Activated gamma-delta T cell (primary cell): Measurements from ENCODE around the gene B3GAT2.

Experiments
- DNase-seq: peaks from one replicate; lab custom pipeline; 2025; lab: John Stamatoyannopoulos, UW

B3GAT2 gene

DNA sequence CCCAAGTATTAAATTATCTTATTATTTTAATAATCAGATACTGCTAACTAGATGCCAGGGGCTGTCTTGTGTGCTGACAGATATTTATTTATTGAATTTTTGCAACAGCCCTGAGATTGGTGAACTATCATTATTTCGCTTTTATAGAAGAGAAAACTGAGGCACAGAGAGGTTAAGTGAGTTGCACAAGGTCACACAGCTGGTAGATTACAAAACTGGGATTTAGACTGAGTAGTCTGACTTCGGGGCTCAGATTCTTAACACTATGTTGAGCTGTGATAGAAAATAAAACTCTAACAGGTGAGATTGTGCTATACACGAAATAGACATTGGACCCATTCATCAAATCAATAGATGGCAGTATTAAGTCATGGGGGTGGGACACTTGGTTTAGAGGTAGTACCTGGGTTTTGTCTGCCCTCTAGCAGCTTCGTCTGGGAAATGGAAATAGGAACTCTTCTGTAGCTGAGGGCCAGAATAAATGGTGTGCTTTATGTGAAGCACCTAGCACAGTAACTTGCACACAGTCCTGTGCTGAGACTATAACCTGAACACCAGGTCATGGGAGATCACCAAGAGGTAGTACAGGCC, 113.4 kb downstream of the B3GAT2 start:
- DNase-seq, result no peak

DNA sequence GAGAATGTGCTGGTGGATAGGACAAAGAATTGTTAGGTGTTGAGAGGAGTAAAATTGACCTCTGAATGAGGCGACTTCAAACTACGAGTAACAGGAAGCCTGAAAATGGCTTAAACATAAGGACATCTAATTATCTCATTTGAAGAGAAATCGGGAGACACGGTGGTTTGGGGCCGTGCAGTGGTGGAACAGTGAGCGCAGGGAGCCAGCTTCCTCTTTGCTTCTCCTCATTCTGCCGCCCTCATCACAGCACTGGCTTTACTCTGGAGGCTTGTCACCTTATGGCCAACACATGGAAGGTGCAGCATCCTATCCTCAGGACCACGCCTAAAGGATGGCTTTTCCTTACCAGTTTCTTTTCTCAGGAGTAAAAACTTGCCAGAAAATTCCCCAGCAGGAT, 114.3 kb downstream of the B3GAT2 start:
- DNase-seq, result no peak

DNA sequence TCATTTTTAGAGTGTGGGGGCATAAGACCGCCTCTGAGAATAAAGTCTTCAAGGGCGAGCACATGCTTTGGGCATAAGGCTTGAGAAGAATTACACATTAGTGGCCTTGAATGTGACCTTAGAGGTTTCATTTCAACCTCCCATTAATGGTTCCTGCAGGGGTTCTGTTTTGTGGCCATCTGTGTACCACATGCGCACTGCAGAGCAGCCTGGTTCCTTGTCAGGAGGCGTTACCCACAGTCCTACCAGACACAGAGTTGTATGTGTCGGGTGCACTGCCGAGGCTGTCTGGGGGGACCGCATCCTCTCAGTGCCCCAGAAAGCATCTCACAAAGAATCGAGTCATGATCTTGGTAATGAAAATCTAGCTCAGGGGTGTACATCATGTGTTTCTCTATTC, 115.7 kb downstream of the B3GAT2 start:
- DNase-seq, result no peak

DNA sequence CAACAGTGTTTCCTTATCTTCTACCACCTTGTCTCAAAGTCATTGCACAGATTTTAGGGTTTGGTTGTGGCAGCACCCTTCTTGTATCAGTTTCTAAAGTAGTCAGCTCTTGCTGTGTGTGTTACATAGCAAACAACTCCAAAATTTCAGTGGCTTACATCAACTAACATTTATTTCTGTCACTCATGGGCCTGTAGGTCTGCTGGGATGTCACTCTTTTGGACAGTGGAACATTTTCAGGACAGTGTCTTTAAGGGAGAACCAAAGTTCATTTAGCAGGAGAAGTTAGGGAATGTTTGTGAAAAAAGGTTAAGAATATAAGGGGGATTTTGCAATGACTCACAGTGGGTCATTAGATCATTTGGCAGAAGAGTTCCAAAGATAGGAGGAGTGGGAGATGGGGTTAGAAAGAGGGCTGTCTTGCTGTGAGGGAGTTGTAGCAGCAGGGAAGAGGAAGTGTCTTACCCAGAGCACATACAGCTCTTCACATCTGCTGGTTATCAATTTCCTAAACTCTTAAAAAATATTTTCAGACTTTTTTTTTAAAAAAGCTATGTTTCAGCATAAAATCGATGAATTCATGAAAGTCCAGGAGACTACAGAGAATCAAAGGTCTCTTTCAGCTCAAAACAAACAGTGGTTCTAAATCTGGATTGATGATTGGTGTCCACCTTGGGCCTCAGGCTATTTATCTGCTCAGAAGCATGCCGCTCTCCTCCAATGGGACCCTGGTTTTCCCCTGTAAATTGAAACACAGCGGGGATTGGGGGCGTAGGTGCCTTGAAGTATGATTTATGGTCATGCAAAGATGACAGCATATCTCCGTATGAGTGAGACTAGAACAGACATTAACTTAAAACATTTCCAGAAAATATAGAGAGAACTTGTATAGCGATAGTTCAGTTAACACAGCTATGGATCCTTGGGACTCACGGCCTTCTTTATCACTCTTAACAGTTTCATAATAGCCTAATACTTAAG, 117.3 kb downstream of the B3GAT2 start:
- DNase-seq, result no peak

DNA sequence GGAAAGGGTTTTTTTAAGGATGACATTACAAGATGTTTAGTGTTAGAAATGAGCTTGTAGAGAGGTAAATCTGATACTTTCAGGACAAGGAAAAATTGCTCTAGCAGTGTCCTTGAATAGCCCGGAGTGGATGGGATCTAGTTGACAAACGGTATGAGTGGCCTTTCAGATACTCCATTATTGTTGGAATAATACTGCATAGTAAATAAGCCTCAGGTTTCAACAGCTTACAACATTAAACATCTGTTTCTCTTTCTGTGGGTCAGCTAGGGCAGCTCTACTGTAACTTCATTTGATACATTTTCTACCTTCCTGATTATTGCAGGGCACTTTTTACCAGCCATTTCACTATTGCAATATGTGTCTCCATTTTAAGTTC, 118.0 kb downstream of the B3GAT2 start:
- DNase-seq, result no peak

DNA sequence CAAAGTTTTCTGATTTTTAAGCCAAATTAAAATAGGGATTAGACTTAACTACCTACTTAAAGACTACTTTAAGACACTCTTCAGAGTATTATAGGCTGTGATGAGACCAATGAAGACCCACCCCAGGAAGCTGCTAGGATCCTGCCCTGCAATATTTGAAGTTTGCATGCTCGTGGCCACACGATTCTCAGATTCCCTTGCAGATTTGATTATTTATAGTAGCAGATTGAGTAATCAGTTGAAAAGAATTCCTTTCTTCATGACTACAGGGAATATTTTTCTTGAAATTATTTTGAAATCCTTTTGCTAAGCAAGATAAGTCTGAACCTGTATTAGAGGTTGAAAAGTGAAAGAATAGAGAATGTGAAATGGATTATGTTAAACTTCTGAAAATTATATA, 122.3 kb downstream of the B3GAT2 start:
- no peak for DNase-seq

DNA sequence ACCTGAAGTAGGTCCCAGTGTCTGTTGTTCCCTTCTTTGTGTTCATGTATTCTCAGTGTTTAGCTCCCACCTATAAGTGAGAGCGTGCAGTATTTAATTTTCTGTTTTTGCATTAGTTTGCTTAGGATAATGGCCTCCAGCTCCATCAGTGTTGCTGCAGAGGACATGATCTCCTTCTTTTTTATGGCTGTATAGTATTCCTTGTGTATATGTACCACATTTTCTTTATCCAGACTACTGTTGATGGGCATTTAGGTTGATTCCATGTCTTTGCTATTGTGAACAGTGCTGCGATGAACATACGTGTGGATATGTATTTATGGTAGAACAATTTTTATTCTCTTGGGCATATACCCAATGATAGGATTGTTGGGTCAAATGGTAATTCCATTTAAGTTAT, 125.4 kb downstream of the B3GAT2 start:
- no peak for DNase-seq

DNA sequence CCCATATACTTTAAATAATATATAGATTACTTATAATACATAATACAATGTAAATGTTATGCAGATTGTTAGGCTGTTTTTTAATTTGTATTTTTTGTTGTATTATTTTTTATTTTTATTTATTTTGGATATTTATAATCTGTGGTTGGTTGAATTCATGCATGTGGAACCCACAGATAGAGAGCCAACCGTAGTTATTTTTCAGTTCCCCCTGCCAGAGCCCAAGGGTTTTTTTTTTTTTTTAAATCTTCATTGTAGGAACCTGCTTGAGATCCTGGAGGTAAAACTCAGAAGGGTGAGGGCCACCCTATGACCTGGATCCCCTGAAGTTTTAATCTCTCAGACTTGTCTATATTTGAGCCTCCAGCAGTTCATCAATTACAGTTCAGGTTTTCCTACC, 133.2 kb downstream of the B3GAT2 start:
- DNase-seq, result no peak

DNA sequence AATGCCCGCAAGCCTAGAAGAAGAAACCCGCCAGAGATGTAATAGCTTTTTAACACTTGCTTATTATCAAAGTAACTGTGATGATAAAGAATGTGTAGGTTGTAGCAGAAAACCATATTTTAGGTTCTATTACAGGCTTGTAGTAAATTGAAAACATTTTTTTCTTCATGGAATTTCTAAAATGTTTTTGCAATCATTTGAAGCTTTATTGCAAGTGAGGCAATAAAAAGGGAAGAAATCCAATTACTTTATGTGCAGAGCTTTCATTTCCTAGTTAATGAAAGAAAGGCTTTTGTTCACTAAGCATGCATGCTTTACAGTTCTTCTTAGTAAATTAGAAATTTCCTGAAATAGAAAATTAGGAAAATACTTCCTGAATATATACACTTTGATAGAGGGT, 135.1 kb downstream of the B3GAT2 start:
- DNase-seq, result no peak

DNA sequence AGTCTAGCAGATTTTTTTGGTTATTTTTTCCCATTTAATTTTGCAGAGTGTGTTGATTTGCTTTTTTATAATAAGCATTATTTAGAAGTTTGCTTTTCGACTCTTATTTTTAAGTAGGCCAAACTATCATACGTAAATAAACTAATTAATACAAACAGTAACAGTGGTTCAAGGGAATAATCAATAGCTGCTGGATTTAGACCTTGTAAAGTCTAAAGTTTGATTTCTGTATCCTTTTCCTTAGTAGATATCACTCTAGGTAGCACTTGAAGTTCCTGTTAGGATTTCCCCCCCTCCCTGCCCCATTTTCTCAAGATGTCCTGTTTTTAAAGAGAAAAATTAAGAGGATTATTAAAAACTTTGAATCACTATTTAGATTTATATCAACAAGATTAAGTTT, 136.1 kb downstream of the B3GAT2 start:
- DNase-seq, result no peak

DNA sequence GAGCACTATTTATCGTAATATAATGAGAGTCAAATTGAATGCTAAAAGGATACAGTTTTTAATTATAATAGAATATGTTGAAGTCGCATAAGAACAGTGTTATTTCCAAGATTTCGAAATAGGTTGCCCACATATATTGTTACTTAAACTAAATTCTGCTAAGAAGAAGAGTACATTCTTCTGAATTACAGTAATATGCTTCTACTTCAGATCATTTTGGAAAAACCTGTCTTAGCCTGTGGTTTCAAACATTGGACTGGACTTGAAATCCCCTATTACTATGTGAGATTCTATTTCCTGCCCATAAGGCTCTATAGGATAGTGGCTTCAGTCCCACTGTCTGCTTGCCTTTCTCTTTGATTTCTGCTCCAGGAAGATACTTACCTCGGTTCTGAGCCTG, 137.2 kb downstream of the B3GAT2 start:
- no peak for DNase-seq

DNA sequence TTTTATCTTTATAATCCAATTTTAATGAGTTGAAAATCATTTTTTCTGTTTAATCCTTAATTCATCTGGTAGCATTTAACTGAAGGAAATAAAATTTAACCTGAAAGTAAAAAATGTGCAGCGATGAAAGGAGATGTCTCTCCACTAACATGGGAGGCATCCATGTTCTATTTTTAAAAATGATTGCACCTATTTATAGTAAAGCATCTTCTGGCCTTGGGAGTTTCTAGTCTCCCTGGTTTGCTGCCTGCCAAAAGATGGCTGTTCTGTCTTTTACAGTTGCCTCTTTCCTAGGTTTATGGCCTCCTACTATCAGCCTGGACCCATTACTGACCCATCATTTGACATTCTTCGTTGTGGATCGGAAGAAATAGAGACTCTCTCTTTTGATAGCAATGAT, 143.0 kb downstream of the B3GAT2 start:
- no peak for DNase-seq

DNA sequence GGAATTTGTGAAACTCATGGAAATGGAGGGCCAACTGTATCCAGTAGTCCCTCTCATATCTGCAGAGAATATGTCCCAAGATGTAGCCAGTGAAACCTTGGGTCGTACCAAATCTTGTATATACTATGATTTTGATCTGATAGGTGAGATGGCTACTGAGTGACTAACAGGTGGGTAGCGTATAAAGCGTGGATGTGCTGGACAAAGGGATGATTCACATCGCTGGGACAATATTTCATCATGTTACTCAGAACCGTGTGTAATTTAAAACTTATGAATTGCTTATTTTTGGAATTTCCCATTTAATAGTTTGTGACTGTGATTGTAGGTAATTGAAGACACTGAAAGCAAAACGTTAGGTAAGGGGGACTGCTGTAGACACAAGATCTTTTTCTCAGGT, 145.1 kb downstream of the B3GAT2 start:
- DNase-seq, result no peak
